ENCODE measurements around the gene PPFIA3.
"Not testable (repeated sequence)": the region's sequence is repeated elsewhere in the genome, so short reads cannot be mapped to it uniquely, and the experiment has no call there.

- not testable (repeated sequence) for TF ChIP-seq GABPA (IDR thresholded peaks at IDR 0.05; ENCODE audit: low read depth); CHD2 (IDR thresholded peaks at IDR 0.05; ENCODE audit: low read length, partially characterized antibody); TEAD4 (IDR thresholded peaks at IDR 0.05; ENCODE audit: borderline replicate concordance, insufficient read depth)
- TF ChIP-seq, protein P1, sequence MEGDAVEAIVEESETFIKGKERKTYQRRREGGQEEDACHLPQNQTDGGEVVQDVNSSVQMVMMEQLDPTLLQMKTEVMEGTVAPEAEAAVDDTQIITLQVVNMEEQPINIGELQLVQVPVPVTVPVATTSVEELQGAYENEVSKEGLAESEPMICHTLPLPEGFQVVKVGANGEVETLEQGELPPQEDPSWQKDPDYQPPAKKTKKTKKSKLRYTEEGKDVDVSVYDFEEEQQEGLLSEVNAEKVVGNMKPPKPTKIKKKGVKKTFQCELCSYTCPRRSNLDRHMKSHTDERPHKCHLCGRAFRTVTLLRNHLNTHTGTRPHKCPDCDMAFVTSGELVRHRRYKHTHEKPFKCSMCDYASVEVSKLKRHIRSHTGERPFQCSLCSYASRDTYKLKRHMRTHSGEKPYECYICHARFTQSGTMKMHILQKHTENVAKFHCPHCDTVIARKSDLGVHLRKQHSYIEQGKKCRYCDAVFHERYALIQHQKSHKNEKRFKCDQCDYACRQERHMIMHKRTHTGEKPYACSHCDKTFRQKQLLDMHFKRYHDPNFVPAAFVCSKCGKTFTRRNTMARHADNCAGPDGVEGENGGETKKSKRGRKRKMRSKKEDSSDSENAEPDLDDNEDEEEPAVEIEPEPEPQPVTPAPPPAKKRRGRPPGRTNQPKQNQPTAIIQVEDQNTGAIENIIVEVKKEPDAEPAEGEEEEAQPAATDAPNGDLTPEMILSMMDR (IDR thresholded peaks at IDR 0.05), result not testable (repeated sequence)
- TF ChIP-seq, protein P2, sequence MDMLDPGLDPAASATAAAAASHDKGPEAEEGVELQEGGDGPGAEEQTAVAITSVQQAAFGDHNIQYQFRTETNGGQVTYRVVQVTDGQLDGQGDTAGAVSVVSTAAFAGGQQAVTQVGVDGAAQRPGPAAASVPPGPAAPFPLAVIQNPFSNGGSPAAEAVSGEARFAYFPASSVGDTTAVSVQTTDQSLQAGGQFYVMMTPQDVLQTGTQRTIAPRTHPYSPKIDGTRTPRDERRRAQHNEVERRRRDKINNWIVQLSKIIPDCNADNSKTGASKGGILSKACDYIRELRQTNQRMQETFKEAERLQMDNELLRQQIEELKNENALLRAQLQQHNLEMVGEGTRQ (IDR thresholded peaks at IDR 0.05; ENCODE audit: borderline replicate concordance, low read depth, low read length), result not testable (repeated sequence)
- TF ChIP-seq, protein P3, sequence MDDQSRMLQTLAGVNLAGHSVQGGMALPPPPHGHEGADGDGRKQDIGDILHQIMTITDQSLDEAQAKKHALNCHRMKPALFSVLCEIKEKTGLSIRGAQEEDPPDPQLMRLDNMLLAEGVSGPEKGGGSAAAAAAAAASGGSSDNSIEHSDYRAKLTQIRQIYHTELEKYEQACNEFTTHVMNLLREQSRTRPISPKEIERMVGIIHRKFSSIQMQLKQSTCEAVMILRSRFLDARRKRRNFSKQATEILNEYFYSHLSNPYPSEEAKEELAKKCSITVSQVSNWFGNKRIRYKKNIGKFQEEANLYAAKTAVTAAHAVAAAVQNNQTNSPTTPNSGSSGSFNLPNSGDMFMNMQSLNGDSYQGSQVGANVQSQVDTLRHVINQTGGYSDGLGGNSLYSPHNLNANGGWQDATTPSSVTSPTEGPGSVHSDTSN (IDR thresholded peaks at IDR 0.05), result not testable (repeated sequence)
These were observed 3.9 kb downstream of the PPFIA3 start for GRCh38 chr19:49123285-49123684.
